Tibial nerve (tissue), 4 donors: Measurements from ENCODE around the gene SLC66A1. TPM values are rescaled to one million over a fixed set of nuclear protein-coding genes. Genes with fewer than 3 reads are reported as not detected.
"Not testable (repeated sequence)": the region's sequence is repeated elsewhere in the genome, so short reads cannot be mapped to it uniquely, and the experiment has no call there.

Source experiments
- DNase-seq, 2 donors: peaks; one replicate each; pipeline ENCODE4 v3.0.0-alpha.2; 2019; ENCODE audit warnings: low spot score in 2 of 2
- H3K27ac ChIP-seq, 4 donors: fragments of 200-600 bp; sonication (generic) in 3 of 4; one replicate each; pipeline ENCODE4 v1.5.1; 2017 to 2019; ENCODE audit warnings: mild to moderate bottlenecking in 1 of 4
- H3K27me3 ChIP-seq, 2 donors: fragments of 200-600 bp; sonication (generic) in 1 of 2; one replicate each; pipeline versions ENCODE4 v1.5.1 to v1.6.0; 2017 to 2019
- H3K36me3 ChIP-seq, 3 donors: fragments of 200-600 bp; sonication (generic); one replicate each; pipeline ENCODE4 v1.5.1; 2018 to 2019
- H3K4me1 ChIP-seq, 4 donors: fragments of 200-600 bp; sonication (generic) in 3 of 4; one replicate each; pipeline ENCODE4 v1.5.1; 2017 to 2019
- H3K4me3 ChIP-seq, 4 donors: fragments of 200-600 bp; sonication (generic) in 3 of 4; one replicate each; pipeline ENCODE4 v1.5.1; 2017 to 2019; ENCODE audit warnings: mild to moderate bottlenecking in 1 of 4, moderate library complexity in 1 of 4
- H3K9me3 ChIP-seq, 4 donors: fragments of 200-600 bp; sonication (generic) in 3 of 4; one replicate each; pipeline ENCODE4 v1.5.1; 2017 to 2019
- EP300 ChIP-seq, 2 donors: sonication (generic); formaldehyde crosslinking; IDR thresholded peaks; one replicate each; pipeline ENCODE4 v1.6.1; 2017; ENCODE audit warnings: antibody characterized with exemption in 2 of 2, mild to moderate bottlenecking in 1 of 2
- POLR2A ChIP-seq, 2 donors: fragments of 450-650 bp; IDR thresholded peaks; one replicate each; pipeline ENCODE4 v1.6.1; 2017; ENCODE audit warnings: antibody characterized with exemption in 2 of 2, mild to moderate bottlenecking in 2 of 2, moderate library complexity in 2 of 2
- WGBS, 2 donors: methylation state at CpG; one replicate each; pipeline ENCODE4 v1.1.5; 2018; 5-methylcytosine and 5-hydroxymethylcytosine counted together
- total RNA-seq, 4 donors: library from RNA; depleted of rRNA; stranded (reverse); fragments of >200 nt; gene quantifications; one replicate each; pipeline ENCODE4 v1.1.0, GENCODE V29; 2016
- TF ChIP-seq, protein P1 (sequence below), 5 experiments: fragments of 200-600 bp in 3 of 5; fragments of 450-650 bp in 2 of 5; sonication (generic) in 3 of 5; IDR thresholded peaks; one replicate each; pipeline ENCODE4 v1.5.1; 2016 to 2019; ENCODE audit warnings: antibody characterized with exemption in 5 of 5, mild to moderate bottlenecking in 3 of 5, moderate library complexity in 2 of 5

SLC66A1 gene
- total RNA-seq, 4 donors from 2014 or later = 14.4 to 30.3 (median 21.2) TPM

DNA sequence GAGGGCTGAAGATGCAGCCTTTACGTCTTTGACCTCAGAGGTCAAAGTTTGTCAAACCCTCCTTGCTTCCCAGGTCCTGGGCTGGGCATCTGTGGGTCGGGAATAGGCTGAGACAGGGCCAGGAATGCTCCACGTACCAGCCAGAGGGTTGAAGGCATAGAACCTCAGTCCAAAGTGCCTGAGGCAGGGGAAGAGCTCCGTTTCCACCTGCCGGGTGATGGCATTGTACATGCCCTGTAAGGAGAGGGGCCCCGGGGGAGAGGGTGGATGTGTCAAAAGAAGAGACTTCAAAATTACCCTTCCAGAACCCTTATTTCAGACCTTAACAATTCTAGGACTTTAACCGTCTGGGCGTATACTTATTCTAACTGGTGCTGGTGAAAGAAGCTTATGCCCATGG lies 27.2 kb upstream of the SLC66A1 start:
- no peak for DNase-seq
- no peak overlapping the region for H3K4me3 ChIP-seq
- no peaks in the 10 kb centered on the region for H3K9me3 ChIP-seq
- WGBS, 2 donors = 86% methylated on average over 8 of the region's 8 CpGs
- H3K4me1 ChIP-seq = peaks cover 0 to 8% (median 0%) of the 10 kb centered on the region in 4 donors
- H3K36me3 ChIP-seq = peaks cover 0 to 51% (median 0%) of the 10 kb centered on the region in 3 donors
- no peaks in the 10 kb centered on the region for H3K27me3 ChIP-seq
- H3K27ac ChIP-seq = no peak overlapping the region
- TF ChIP-seq EP300 (IDR thresholded peaks at IDR 0.05) (no peak), POLR2A (IDR thresholded peaks at IDR 0.05) (no peak)
- TF ChIP-seq, protein P1, sequence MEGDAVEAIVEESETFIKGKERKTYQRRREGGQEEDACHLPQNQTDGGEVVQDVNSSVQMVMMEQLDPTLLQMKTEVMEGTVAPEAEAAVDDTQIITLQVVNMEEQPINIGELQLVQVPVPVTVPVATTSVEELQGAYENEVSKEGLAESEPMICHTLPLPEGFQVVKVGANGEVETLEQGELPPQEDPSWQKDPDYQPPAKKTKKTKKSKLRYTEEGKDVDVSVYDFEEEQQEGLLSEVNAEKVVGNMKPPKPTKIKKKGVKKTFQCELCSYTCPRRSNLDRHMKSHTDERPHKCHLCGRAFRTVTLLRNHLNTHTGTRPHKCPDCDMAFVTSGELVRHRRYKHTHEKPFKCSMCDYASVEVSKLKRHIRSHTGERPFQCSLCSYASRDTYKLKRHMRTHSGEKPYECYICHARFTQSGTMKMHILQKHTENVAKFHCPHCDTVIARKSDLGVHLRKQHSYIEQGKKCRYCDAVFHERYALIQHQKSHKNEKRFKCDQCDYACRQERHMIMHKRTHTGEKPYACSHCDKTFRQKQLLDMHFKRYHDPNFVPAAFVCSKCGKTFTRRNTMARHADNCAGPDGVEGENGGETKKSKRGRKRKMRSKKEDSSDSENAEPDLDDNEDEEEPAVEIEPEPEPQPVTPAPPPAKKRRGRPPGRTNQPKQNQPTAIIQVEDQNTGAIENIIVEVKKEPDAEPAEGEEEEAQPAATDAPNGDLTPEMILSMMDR (IDR thresholded peaks at IDR 0.05) = no peak

DNA sequence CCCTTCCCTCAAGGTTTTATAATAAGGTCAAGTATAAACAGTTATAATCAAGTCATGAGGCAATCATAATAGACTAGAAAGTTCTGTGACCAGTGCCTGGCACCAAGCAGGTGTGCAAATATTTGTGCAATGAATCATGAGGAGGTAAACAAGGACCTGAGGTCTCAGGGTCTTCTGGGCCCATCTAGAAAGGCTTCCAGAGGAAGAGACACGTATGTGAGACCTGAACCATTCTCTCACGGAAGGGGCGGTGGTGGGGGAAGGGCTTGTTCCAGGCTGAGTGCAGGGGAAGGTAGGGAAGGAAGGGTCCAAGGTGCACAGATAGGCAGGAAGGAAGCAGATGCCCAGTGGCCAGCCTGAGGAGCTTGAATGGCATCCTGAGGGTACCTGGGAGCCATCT lies 26.8 kb upstream of the SLC66A1 start:
- 96 to 98% methylated on average over 3 of the region's 3 CpGs for WGBS, 2 donors
- H3K9me3 ChIP-seq, DNase-seq, H3K27me3 ChIP-seq, H3K4me1 ChIP-seq, H3K27ac ChIP-seq, H3K4me3 ChIP-seq: not testable (repeated sequence)
- peaks cover 0 to 46% (median 0%) of the 10 kb centered on the region in 3 donors for H3K36me3 ChIP-seq

DNA sequence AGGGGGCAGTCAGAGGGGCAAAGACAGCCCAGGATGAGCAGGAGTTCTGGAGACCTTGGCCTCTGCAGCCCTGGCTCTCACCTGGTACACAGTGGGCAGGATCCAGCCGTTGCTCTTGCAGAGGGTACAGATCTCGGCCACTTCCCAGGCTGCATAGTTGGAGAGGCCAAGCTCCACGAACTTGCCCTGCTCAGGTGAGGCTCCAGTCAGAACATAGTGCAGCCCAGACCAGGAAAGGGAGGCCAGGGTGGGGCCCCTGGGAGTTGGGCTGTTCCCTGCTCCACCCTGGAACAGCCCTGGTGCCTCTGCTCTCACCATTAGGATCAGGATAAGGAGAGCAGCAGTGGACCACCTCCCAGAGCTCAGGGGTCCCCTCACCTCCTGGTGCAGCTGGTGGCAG lies 26.3 kb upstream of the SLC66A1 start:
- H3K4me1 ChIP-seq, H3K27me3 ChIP-seq, H3K27ac ChIP-seq, DNase-seq, H3K9me3 ChIP-seq, H3K4me3 ChIP-seq: not testable (repeated sequence)
- WGBS, 2 donors = 67 to 82% methylated on average over 2 of the region's 3 CpGs
- peaks cover 0 to 42% (median 0%) of the 10 kb centered on the region in 3 donors for H3K36me3 ChIP-seq

DNA sequence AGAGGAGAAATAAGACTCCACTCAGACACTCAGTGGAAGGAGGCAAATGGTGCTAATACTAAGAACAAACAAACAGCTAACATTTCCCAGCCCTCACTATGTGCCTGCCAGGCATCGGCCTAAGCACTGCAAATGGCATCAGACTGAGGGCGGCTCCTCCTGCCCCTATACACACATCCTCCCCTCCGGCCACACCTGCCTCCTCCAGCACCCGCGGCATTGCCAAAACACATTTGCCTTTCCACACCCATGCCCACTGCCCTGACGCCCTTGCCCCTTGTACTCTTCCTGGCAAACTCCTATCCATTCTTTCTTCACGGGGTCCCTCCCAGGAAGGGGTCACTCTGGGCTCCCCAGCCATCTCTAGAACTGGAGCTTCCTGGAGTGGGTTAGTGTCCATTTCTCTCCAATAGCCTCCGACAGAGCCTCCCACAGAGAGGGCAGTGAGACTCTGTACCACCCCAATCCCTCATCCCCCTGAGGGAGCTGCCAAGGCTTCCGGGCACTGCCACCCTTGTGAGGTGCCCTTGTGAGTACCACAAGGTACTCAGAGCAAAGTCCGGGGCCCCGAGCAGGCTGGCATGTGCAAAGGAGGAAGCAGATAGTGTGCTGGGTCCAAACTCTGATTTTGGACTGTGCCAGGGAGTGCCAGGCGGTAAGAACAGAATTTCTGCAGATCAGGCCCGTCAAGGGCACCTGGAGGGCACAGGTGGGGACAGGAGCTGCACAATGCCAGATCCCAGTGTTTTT lies 24.5 kb upstream of the SLC66A1 start:
- no peak for DNase-seq
- H3K4me3 ChIP-seq = peak overlapping the region in 1 of 4 donors; percentile 44
- 93% methylated on average over 13 of the region's 13 CpGs for WGBS, 2 donors

DNA sequence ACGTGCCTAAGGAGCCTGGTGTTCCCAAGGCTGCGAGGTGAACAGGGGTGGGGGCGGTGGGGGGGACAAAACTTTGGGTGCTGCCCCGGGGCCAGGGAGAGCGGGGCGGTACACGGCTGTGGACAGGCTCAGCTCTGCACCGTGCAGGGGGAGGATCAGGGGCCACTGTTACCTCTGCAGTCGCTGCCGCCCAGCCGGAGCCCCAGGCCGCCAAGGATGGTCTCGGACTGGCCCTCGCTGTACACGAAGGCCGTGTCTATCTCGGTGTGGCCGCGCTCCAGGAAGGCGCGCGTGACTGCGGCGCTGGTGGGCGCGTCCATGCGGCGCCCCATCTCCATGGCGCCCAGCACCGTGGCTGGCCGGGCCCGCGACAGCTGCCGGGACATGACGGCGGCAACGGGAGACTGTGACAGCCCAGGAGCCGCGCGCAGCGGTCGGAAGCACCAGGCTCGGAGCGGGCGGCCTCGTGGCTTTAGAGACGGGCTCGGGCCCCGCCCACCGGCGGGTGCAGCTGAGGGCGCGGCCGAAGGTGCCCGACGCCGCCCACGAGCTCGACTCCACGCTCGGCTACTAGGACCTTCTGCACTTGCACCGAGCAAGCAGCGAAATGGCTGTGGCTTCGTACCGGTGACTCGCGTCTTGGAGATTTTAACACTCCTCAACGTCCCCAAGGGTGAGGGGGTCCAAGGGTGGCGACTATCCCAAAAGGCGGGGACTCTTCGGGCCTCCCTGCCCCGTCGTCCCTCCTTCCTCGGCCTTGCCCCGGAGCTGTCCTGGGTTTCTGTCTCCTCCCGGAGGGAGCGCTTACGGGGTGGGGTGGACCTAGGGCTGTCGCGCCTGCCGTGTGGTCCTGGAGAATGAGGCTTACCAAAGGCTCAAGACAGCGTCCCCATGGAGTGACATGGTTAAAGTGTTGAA lies 23.5 kb upstream of the SLC66A1 start, which contains the start of gene AKR7A3:
Gene AKR7A3 (minus strand): TSS at position 447 of the 918 bp plus-strand sequence. CDS start 61 bp downstream, at position 386.
- peaks cover 0 to 47% (median 0%) of the 10 kb centered on the region in 3 donors for H3K36me3 ChIP-seq
- not testable (repeated sequence) for H3K27me3 ChIP-seq, DNase-seq, H3K4me1 ChIP-seq
- peak within 1 kb of the TSS in 1 of 4 donors; percentile 69 for H3K27ac ChIP-seq
- H3K4me3 ChIP-seq = peak within 1 kb of the TSS; percentile 19 to 50 (median 37)
- 24 to 26% methylated on average over 28 to 34 of the region's 82 CpGs for WGBS, 2 donors
- H3K9me3 ChIP-seq = peaks cover 0 to 13% (median 0%) of the 10 kb centered on the region in 4 donors

More for the DNA sequence above, 24.5 kb upstream of the SLC66A1 start:
- Histone ChIP-seq H3K4me1 (peaks cover 0 to 8% (median 0%) of the 10 kb centered on the region in 4 donors), H3K9me3 (peaks cover 0 to 11% (median 0%) of the 10 kb centered on the region in 4 donors), H3K27ac (peak overlapping the region in 1 of 4 donors; percentile 69), H3K27me3 (no peaks in the 10 kb centered on the region), H3K36me3 (peaks cover 0 to 40% (median 0%) of the 10 kb centered on the region in 3 donors)
- no peak for TF ChIP-seq POLR2A (IDR thresholded peaks at IDR 0.05)
- TF ChIP-seq, protein P1 (IDR thresholded peaks at IDR 0.05) = no peak
- TF ChIP-seq EP300 (IDR thresholded peaks at IDR 0.05) = no peak

DNA sequence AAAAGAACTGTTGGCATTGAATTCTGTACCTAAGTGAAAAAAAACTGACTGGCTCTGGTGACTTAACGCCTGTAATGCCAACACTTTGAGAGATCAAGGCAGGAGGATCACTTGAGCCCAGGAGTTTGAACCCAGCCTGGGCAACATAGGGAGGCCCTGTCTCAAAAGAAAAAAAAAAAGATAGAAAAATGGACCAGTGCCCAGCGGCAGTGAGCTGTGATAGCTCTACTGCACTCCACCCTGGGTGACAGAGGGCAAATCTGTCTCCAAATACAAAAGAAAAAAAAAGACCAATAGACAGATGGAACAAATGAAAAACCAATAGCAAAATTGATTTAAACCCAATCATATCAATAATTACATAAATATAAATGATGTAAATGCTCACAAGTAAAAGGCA lies 22.9 kb upstream of the SLC66A1 start:
- H3K4me3 ChIP-seq = peak overlapping the region; percentile 19 to 50 (median 37)
- H3K27ac ChIP-seq = no peak overlapping the region
- 33 to 35% methylated on average over 2 of the region's 2 CpGs for WGBS, 2 donors
- peaks cover 0 to 20% (median under 1%) of the 10 kb centered on the region in 4 donors for H3K9me3 ChIP-seq
- DNase-seq = no peak
- no peaks in the 10 kb centered on the region for H3K27me3 ChIP-seq
- H3K4me1 ChIP-seq = peaks cover 0 to 8% (median 0%) of the 10 kb centered on the region in 4 donors
- TF ChIP-seq, protein P1 (IDR thresholded peaks at IDR 0.05) = no peak
- H3K36me3 ChIP-seq = peaks cover 0 to 47% (median 0%) of the 10 kb centered on the region in 3 donors
